MCF 10A (cell line): ENCODE data around the gene LRCH3. TPM values are rescaled to one million over a fixed set of nuclear protein-coding genes. Genes with fewer than 3 reads are reported as not detected.

Experiments used
- BruUV-seq: library from RNA; stranded (reverse); fragments of 400-500 nt; replicated peaks from 2 replicates; lab custom pipeline; 2021; lab: Mats Ljungman, UMichigan
- CTCF ChIA-PET: fragments of 300-600 bp; sonication (Branson Sonifier 250); formaldehyde crosslinking; extraction: SDS; loops from one replicate; lab custom pipeline; 2021; ENCODE audit warnings: antibody characterized with exemption, inconsistent platforms; lab: Yijun Ruan, JAX
- POLR2A ChIA-PET: fragments of 300-600, 350-650 bp; sonication (Branson Sonifier 250); formaldehyde crosslinking; extraction: SDS; loops from one replicate; lab custom pipeline; 2020; ENCODE audit warnings: antibody characterized with exemption, inconsistent platforms; lab: Yijun Ruan, JAX
- DNase-seq: peaks from one replicate; pipeline ENCODE4 v3.0.0-alpha.2; 2018; ENCODE audit not compliant: unreplicated experiment
- H3K27ac Mint-ChIP-seq: one replicate; pipeline ENCODE4 v1.8.0; 2022; ENCODE audit warnings: mild to moderate bottlenecking, low read depth, mixed read lengths; ENCODE audit not compliant: unreplicated experiment
- H3K27me3 Mint-ChIP-seq: one replicate; pipeline ENCODE4 v1.8.0; 2022; ENCODE audit warnings: mixed read lengths; ENCODE audit not compliant: insufficient read depth, unreplicated experiment
- H3K36me3 Mint-ChIP-seq: one replicate; pipeline ENCODE4 v1.8.0; 2022; ENCODE audit warnings: mild to moderate bottlenecking, moderate library complexity, mixed read lengths; ENCODE audit not compliant: insufficient read depth, unreplicated experiment
- H3K4me1 Mint-ChIP-seq: one replicate; pipeline ENCODE4 v1.8.0; 2022; ENCODE audit warnings: mixed read lengths; ENCODE audit not compliant: insufficient read depth, unreplicated experiment
- H3K4me3 Mint-ChIP-seq: one replicate; pipeline ENCODE4 v1.8.0; 2022; ENCODE audit warnings: mild to moderate bottlenecking, moderate library complexity, mixed read lengths; ENCODE audit not compliant: unreplicated experiment
- H3K9me3 Mint-ChIP-seq: one replicate; pipeline ENCODE4 v1.8.0; 2022; ENCODE audit warnings: mixed read lengths; ENCODE audit not compliant: unreplicated experiment
- intact Hi-C: fragments of 100-400 bp; cut with micrococcal nuclease; formaldehyde crosslinking; loops from 2 replicates; pipeline ENCODE4 v1.14.1; 2022
- total RNA-seq: library from RNA; stranded (reverse); gene quantifications from 2 replicates; pipeline ENCODE4 v1.2.3, GENCODE V29; 2022
- TF ChIP-seq, protein P1 (sequence below): fragments of 200-600 bp; IDR thresholded peaks from one replicate; pipeline ENCODE4 v1.8.0; 2022; ENCODE audit warnings: antibody characterized with exemption, mild to moderate bottlenecking; ENCODE audit not compliant: unreplicated experiment

The LRCH3 gene
- total RNA-seq, 1 experiment from 2014 or later, result 58.8 TPM

GRCh38 chr3:197787412-197787811, 3.6 kb upstream of the LRCH3 start:
- no peaks in the 10 kb centered on the region for H3K4me1 Mint-ChIP-seq
- H3K9me3 Mint-ChIP-seq, result no peaks in the 10 kb centered on the region
- no peak for DNase-seq
- POLR2A ChIA-PET, result interaction anchor here (1.0 kb wide), 1 partner anchor 29 kb away, joined by 3 read pairs; no protein-coding TSS in a partner anchor
- no peak overlapping the region for H3K4me3 Mint-ChIP-seq
- CTCF ChIA-PET, result no interaction called here
- no peaks in the 10 kb centered on the region for H3K27me3 Mint-ChIP-seq
- H3K36me3 Mint-ChIP-seq, result peaks cover 45% of the 10 kb centered on the region
- TF ChIP-seq, protein P1, sequence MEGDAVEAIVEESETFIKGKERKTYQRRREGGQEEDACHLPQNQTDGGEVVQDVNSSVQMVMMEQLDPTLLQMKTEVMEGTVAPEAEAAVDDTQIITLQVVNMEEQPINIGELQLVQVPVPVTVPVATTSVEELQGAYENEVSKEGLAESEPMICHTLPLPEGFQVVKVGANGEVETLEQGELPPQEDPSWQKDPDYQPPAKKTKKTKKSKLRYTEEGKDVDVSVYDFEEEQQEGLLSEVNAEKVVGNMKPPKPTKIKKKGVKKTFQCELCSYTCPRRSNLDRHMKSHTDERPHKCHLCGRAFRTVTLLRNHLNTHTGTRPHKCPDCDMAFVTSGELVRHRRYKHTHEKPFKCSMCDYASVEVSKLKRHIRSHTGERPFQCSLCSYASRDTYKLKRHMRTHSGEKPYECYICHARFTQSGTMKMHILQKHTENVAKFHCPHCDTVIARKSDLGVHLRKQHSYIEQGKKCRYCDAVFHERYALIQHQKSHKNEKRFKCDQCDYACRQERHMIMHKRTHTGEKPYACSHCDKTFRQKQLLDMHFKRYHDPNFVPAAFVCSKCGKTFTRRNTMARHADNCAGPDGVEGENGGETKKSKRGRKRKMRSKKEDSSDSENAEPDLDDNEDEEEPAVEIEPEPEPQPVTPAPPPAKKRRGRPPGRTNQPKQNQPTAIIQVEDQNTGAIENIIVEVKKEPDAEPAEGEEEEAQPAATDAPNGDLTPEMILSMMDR, result no peak
- no peak overlapping the region for H3K27ac Mint-ChIP-seq
- intact Hi-C loops, result no loop called here
- BruUV-seq, result no TSS peak

GRCh38 chr3:197789309-197789708, 1.7 kb upstream of the LRCH3 start:
- Mint-ChIP-seq H3K9me3 (no peaks in the 10 kb centered on the region), H3K36me3 (peaks cover 33% of the 10 kb centered on the region), H3K27me3 (no peaks in the 10 kb centered on the region), H3K27ac (no peak overlapping the region), H3K4me1 (peaks cover 4% of the 10 kb centered on the region), H3K4me3 (no peak overlapping the region)
- no peak for DNase-seq
- CTCF ChIA-PET, result interaction anchor here (0.9 to 1.1 kb wide), 3 partner anchors 11 to 70 kb away, joined by 4 to 7 read pairs (median 5); no protein-coding TSS in a partner anchor
- BruUV-seq, result no TSS peak
- TF ChIP-seq, protein P1, result no peak
- POLR2A ChIA-PET, result interaction anchor here (0.9 to 1.4 kb wide), 6 partner anchors 9 to 77 kb away, joined by 3 to 5 read pairs (median 4); partner anchors contain the start of gene FYTTD1
- intact Hi-C loops, result no loop called here

DNA sequence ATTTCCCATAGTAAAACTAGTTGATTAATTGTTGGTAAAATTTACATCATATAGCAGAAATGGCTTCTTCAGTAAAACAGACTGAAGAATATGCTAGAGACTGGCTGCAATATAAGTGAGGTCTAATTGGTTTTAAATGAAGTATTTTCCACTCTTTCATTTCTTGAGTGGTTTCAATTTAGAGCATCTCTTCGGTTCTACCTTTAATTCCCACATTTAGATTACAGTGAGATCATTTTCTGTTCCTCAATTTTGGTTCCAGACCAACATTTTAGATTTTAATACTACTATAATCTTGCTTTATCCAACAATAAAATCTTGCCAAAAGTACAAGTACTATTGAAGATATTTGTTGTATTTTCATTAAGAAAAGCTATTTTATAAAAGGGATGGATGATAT, 1.0 kb upstream of the LRCH3 start:
- TF ChIP-seq, protein P1, result no peak
- DNase-seq, result no peak
- Mint-ChIP-seq H3K4me1 (peaks cover 8% of the 10 kb centered on the region), H3K36me3 (peaks cover 31% of the 10 kb centered on the region), H3K27me3 (no peaks in the 10 kb centered on the region), H3K4me3 (peak overlapping the region; percentile 87), H3K9me3 (no peaks in the 10 kb centered on the region), H3K27ac (peak overlapping the region; percentile 90)
- POLR2A ChIA-PET, result interaction anchor here (1.2 to 1.4 kb wide), 2 partner anchors 9 to 17 kb away, joined by 4 read pairs; no protein-coding TSS in a partner anchor
- CTCF ChIA-PET, result interaction anchor here (0.6 to 1.1 kb wide), 2 partner anchors 71 to 820 kb away, joined by 3 to 4 read pairs; no protein-coding TSS in a partner anchor
- BruUV-seq, result no TSS peak
- intact Hi-C loops, result no loop called here

DNA sequence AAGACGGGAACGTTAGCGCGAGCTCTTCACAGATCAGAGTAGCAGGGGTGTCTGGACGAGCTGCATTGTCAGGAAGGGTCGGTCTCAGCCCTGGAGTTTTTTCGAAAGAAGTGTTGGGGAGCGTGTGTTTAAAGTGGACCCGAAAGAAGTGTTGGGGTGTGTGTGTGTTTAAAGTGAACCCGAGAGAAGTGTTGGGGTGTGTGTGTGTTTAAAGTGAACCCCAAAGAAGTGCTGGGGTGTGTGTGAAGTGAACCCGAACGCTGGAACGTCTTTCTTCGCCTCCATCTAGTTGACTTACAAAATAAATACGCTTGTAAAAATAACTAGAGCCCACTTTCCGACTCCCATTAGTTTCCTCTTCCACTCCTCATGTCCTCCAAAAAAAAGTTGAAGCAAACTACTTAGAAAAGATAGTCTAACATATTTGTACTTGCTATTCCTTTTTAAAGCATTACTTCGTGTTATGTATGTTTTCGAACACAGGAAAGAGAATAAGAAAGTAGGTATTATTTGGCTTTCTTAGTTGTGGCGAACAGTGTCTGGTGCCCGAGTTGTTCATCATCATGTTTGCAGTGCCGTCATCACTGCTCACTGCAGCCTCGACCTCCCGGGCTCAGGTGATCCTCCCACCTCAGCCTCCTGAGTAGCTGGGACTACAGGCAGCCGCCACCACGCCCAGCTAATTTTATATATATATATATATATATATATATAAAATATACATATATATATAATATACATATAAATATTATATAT, 1.0 kb downstream of the LRCH3 start:
- POLR2A ChIA-PET, result interaction anchor here (0.6 to 6.0 kb wide), 17 partner anchors 8 to 1224 kb away, joined by 3 to 55 read pairs (median 4); partner anchors contain the start of genes FBXO45, FYTTD1 and WDR53

More for the DNA sequence above, 1.0 kb downstream of the LRCH3 start:
- DNase-seq, result peak; percentile 43
- Mint-ChIP-seq H3K36me3 (peaks cover 24% of the 10 kb centered on the region), H3K9me3 (no peaks in the 10 kb centered on the region), H3K27ac (peak overlapping the region; percentile 90), H3K4me3 (peak overlapping the region; percentile 87), H3K27me3 (no peaks in the 10 kb centered on the region), H3K4me1 (peaks cover 22% of the 10 kb centered on the region)
- BruUV-seq, result TSS peak; percentile 43
- CTCF ChIA-PET, result interaction anchor here (0.7 kb wide), 1 partner anchor 107 kb away, joined by 3 read pairs; no protein-coding TSS in a partner anchor
- intact Hi-C loops, result no loop called here
- TF ChIP-seq, protein P1, result no peak
